HG02588 (cell line): ENCODE results near the gene CCDC83.

ENCODE experiments used
- ATAC-seq: cut with Tn5 transposase; IDR thresholded peaks from one replicate; pipeline ENCODE4 v1.9.1; 2021; ENCODE audit warnings: mild to moderate bottlenecking, moderate library complexity; ENCODE audit not compliant: unreplicated experiment

Gene CCDC83

DNA sequence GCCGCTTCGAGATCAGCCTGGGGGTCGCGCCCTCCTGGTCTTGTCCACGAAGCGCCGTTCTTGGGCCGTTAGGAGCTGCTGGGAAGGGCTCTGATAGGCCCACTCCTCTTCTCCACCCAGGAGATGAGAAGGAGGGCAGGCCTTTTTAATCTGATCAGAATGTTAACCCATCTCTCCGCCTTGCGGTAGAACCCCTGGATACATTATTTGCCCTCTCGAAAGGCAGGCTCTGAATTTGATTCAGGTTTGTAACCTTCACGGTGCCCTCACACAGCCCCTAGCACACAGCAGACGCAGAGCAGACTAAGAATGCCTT is at the start of gene CCDC83:
Gene CCDC83 (plus strand): TSS at position 43 of the 316 bp plus-strand sequence. CDS start 9,741 bp downstream, outside the sequence.
- no peak for ATAC-seq

DNA sequence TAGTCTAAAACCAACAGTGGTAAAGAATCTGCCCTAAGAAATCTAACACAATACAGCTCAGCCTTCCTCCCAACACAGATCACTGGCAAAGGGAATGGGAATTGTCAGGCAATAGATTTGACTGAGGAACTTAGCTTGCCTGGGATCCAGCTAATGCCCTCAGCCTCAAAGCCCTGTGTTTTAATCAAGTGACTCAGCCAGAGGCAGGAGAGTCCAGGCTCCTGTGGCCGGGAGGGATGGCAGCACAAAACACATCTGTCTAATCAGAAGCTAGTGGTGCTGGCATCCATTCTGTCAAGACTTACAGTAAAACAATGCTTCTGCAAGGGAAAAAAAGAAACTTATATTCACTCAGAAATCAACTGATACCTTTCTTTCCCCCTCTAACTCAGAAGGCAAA is 49.8 kb upstream of the CCDC83 start:
- no peak for ATAC-seq

DNA sequence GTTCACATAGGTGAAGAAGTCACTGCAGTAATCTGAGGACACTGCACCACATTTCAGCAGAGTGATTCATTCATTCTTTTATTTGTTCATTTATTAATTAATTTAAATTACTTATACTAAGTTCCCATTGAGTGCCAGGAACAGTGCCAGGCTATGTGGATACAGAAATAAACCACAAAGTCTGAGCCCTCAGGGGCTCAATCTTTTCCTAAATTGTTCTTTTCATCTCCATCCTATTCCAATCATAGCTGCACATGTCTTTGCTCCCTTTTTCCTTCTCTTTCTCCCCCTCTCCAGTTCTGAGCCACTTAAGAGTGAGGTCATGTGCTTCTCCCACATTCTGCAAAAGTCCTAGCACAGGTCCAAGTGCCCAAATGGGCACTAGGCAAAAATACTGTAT is 49.2 kb upstream of the CCDC83 start:
- no peak for ATAC-seq

DNA sequence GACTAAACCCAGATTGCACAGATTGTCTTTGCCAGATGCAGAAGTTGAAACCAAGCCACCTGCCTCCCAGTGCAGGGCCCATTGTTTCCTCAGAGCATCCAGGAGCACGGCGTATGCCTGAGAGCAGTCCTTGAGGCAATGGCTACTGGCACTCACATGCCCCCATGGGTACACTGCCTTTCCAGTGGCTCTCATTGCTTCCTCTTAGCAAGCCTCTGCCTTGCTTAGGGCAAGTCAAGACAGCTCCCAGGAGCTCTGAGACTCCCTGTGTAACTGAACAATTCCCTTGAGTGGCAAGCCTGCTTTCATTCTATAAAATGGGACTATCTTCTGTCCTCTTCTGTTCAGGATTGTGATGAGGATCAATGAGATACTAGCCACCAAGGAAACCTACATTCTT is 48.3 kb upstream of the CCDC83 start:
- no peak for ATAC-seq

DNA sequence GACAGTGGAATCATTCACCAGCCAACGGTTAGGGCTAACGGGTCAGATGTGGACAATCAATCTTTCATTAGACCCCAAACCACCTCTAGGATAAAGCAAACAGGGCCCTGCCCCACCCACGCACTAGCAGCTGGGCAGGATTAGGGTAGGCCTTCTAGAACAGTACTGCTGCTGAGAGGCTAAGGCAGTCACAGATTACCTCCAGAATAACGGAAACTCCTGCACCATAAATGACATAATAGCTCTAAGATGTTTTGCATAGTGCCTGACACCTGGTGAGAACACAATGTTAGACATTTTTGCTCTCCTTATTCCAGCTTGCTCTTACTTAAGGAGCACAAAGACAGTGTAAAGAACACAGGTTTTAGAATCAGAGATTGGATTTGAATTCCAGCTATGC is 46.0 kb upstream of the CCDC83 start:
- ATAC-seq = peak; percentile 55

DNA sequence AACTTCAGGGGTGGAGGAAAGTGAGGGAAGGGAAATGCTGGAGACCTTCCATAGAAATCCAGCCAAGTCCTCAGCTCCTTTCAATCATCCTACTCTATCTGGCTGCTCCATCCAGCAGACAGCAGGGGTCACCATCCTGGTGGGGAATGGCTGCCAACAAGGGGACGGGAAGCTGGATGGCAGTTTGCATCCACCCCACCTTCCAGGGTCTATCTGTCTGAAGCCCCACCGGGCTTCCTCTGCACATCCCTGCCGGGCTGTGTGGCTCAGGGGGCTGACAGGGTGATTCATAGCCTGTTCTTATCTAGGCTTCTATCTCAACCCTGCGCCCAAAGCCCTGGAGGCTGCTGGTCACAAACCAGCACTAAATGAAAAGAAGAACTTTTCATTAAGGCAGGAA is 45.3 kb upstream of the CCDC83 start:
- ATAC-seq = no peak

DNA sequence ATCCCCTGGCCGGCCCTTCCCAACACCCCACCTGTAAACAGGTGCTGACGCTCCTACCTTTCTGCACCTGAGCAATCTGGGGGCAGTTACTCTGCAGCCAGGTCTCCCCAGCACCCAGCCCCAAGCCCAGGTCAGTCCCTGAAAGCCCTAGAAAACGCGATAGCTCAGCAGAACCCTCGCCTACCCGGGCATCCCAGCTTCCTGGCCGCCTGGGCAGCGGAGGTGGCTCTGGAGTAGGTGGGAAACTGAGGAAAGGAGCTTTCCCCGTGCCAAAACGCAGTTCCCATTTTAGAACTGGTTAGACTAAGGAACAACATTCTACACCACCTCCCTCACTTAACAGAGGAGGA is 44.7 kb upstream of the CCDC83 start:
- no peak for ATAC-seq

DNA sequence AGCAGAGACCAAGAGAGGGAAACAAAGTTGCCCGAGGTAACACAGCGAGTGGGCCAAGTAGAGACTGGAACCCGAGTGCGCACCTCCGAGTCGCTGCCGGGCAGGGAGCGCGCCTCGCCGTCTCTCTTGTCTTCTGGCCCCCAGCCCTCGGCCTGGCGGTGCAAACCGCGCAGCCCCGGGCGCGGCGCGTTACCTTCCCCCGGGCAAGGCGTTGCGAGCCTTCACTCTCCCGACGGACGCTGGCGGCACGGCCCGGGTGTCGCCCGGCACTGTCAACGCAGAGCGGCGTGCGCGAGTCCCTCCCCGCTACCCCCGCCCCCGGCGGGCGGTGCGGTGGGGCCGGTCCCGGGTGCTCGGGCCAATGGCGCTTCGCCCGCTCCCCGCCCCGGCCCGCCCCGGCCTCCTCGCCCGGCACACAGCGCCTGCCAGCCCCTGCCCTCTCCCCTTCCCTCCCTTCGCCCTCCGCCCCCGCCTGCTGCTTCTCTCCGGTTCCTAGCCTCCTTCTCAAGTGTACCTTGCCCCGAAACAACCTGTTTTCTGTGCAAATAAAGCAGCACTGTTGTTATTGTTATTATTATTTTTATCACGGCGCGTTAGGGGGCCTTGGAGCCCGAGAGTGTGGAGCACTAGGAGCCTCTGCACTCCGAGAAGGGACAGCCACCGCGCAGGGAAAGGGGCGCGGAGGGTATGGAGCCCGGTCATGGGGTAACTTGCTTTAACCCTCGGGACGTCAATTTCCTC is 44.1 kb upstream of the CCDC83 start, which contains the start of gene SYTL2:
Gene SYTL2 (minus strand): TSS at position 271 of the 741 bp plus-strand sequence. CDS start 53,416 bp downstream, outside the sequence.
- ATAC-seq = peak; percentile 91

DNA sequence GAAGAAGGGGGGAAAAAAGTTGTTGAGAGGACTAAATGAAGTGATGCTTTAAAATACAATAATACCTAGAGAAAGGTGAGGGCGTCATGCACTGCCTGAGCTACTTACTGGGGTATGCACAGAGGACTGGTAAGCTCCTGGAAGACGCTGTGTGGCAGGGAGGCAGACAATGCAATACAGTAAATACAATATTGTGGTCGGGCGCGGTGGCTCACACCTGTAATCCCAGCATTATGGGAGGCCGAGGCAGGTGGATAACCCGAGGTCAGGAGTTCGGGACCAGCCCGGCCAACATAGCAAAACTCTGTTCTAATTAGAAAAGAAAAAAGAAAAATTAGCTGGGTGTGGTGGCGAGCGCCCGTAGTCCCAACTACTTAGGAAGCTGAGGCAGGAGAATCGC is 43.6 kb upstream of the CCDC83 start:
- ATAC-seq = no peak

DNA sequence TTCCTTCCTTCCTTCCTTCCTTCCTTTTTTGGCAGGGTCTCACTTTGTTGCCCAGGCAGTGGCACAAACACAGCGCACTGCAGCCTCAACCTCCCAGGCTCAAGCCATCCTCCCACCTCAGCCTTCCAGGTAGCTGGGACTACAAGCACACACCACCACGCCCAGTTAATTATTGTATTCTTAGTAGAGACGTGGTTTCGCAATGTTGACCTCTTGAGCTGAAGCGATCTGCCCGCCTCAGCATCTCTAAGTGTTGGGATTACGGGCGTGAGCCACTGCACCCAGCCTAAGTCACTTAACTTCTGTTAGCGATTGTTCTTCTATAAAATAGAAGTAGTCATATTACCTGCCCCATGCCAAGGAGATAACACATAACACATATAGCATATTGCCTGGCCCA is 41.5 kb upstream of the CCDC83 start:
- no peak for ATAC-seq

DNA sequence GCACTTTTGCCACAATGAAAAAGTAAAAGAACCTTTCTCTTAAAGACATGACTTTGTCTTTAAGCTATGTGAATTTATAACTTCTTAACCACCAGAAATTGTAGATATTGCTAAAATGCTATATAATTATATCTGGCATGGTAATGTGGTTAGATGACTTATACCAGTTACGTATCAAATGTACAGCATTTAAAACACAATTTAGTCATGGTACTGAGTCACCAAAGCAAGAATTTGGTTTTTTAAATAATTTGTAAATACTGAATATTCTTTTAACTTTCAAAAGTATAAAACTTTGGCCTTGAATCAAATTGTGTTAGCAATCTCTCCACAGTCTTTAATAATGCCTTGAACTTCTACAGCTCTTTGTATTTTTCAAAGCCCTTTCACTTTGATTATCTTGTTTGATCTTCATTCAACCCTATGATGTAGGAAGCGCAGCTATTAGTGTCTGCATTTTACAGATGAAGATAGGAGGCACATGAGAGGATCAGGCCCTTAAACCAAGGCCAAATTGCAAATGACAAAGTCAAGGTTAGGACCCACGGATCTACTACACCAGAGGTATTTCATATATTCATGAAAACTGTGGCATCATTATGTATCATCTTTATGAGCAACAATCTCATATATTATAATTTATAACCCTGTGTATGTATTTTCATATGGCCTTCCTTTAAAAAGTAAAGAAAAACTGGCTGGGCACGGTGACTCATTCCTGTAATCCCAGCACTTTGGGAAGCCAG is 39.8 kb upstream of the CCDC83 start:
- no peak for ATAC-seq

DNA sequence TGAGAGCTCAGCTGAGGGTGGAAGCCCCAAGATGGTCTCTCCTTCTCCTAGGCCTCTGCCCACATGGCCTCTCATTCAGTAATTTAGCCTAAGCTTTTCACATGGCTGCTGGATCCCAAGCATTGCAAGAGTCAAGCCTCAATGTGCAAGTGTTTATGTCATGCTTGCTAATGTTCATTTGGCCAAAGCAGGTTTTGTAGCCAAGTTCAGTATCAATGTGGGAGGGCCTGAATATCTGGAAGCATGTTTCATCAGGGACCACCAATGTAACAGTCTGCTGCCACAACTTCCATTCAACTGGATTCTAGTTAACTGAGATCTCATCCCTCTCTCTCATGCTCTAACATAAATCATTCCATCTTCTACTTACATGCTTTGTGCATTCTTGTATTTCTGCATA is 35.7 kb upstream of the CCDC83 start:
- ATAC-seq = no peak

DNA sequence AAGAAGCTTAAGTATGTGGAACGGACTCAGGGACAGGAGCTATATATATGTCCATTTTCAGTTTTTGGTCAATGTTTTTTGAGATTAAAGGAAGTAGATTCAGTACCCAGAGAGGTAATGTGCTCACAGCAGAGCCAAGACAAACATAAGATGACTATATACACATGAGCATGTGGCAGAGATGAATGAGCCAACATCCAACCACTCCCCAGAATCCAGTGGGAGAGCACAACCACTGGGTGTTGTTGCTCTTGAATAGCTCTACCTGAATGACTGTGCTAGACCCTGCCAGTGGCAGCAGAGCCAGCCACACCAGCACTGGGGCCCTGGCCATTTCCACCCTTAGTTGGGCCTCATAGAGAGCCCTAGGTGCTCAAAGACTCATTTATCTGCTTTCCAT is 33.5 kb upstream of the CCDC83 start:
- no peak for ATAC-seq

DNA sequence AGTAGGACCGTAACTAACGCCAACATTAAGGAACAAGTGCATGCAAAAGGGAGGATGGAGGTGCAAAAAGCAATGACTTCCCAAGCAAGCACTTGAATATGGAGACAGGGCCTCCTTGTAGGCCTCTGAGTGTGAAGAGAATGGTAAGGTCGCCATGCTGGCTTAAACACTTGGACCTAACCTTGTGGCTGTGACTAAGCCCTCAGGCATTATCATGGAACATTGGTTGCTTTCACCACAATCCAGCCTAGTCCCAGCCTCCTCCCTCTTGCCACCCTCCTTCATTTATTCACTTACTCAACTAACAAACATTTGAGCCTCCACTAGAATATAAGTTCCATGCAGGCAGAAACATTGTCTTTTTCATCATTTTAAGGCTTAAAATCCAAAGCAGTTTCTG is 32.4 kb upstream of the CCDC83 start:
- ATAC-seq = no peak

DNA sequence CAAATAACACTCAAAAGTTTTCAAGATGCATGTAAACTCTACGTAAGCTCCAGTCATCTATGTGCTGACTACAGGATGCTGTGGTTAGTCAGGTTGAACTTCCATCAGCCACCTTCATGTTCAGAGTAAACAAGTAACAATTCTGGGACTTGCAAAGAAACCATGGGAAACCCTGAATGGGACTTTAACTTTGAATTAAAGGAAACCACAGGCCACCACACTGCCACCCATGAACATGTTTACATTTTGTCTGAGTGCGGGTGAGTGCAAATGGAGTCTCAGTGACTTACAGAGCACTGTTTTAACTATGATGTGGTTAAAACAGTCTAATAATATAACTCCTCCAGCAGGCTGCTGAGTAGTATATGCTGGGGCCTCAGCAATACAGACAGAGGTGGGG is 31.4 kb upstream of the CCDC83 start:
- ATAC-seq = no peak

DNA sequence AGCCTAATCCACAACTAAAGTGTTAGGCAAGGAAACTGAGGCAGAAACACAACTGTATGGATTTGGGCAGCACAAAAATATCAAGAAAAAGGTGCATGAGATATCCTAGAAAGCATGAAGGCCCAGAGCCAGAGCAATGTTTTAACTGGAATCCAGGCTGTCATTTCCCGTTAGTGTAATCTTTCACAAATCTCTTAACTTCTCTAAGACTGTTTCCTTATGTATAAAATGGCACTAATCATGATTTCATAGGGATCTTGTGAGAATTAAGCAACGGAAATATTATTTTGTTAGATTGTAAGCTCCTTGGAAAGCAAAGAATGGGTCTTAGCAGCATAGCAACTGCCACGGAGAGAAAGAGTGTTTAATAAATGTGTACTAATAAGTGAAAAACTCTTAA is 29.6 kb upstream of the CCDC83 start:
- ATAC-seq = no peak

DNA sequence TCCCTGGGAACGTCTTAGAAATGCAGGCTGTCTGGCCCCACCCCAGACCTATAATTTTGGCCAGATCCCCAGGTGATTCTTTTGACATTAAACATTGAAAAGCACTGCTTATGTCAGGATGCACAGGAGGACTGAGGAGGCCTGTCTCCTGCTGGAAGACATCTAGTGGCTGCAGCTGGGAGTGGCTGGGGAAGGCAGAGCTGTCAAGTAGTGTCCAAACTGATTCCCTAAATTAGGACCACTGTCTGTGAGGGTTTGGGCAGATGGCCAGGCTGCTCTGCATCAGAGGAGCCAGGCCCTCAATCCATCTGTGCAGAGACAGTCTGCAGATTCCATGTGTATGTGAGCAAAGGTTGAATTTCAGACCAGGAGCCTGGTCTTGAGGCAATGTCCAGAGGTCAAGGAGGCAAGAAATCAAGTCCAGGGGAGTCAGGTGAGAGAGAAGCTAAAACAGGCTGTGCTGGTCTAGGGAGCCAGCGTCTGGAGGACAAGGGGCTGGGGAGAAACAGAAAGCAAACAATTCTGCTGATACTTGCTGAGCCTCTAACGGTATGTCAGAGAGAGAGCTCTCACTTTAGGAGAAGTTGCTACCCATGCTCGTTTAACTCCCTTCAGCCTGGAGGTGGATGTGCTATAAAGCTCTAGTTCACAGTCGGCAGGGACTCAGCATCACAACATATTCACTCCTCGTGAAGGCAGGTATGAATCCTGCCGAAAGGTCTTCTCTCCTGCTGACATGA is 28.9 kb upstream of the CCDC83 start:
- ATAC-seq = no peak

DNA sequence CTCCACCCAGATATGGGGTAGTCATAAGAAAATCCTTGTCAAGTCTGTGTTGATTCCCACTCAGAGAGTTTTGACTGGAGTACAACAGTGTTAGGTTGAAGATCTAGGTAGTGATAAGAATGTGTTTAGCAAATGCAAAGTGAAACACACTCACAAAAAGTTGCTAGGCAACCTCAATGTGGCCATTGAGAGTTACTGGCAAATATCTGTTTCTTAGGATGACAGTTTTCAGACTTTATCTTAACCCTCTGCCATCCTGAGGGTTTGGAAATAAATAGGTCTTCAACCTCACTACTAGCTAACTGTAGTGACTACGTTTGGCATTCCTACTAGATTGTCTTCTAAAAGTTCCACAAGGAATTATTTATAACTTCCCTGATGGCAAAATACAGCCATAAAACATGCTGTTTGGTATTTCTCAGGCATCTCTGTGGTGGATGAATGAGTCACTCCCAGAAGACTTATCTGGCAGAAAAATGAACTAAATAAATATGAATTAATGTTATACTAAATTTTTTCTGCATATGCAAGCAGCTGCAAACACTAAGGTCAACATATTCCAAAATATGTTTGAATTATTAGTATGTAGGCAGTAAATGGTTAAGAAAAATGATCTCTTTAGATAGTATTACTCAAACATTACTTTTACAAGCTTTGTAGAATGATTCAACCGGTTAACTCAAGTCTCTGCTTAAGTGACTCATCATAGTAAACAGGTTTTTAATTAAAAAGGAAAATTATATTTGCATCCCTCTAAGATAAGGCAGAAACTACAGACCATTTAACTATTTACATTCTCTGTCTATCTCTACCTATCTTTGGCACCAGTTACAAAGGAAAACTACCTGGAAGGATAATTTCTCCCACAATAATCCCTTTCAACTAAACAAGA is 27.2 kb upstream of the CCDC83 start:
- no peak for ATAC-seq

DNA sequence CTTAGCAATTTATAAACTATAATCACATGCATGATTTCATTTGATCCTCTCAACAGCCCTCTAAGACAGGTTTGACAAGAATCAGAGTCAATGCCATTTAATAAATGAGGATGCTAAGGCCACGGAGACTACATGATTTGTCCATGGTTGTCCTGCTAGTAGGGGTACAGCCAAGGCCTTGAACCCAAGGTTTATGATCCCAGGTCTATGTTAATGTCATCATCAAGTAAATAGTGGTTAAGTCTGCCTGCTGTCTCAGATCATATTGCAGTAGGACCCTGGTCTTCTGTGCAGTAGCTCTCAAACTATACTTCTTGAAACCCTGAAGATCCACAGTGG is 26.6 kb upstream of the CCDC83 start:
- no peak for ATAC-seq

DNA sequence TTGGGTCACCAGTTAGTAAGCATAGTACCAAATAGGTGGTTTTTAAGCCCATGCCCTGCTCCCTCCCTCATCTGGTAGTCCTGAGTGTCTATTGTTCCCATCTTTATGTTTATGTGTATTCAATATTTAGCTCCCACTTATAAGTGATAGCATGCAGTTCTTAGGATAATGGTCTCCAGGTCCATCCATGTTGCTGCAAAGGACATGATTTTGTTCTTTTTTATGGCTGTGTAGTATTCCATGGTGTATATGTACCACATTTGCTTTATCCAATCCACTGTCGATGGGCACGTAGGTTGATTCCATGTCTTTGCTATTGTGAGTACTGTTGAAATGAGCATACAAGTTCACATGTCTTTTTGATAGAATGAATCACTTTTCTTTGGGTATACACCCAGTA is 26.0 kb upstream of the CCDC83 start:
- ATAC-seq = no peak

DNA sequence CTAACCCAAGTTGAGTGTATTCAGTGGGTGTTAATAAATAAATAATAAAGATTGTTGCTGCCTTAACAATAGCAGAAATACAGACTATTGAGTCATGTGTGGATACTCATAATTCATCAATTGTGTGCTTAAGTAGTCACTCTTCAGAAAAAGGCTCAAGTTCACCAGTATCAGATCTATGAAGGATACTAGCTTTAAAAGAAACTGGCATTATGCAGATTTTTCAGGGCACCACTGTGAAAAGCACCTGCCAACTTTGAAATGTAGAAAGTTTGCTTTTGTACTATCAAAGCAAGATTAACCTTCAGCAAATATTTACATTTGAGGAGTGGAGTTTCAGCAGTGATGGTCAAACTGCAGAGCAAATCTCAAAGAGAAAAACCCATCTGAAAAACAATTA is 24.1 kb upstream of the CCDC83 start:
- ATAC-seq = no peak
